CD14-positive monocyte (primary cell): ENCODE measurements around the gene NPR1. TPM values are rescaled to one million over a fixed set of nuclear protein-coding genes. Genes with fewer than 3 reads are reported as not detected.

Source experiments
- DNase-seq, 3 donors: peaks; one replicate each; pipeline ENCODE4 v3.0.0-alpha.2; 2011 to 2022
- H2AFZ ChIP-seq: 2 replicates; pipeline ENCODE4 v1.6.0; 2012; ENCODE audit warnings: mild to moderate bottlenecking, low read depth, low read length, inconsistent platforms; ENCODE audit not compliant: insufficient read depth, poor library complexity, severe bottlenecking
- H3K27ac ChIP-seq, 2 donors: 1 replicate in 1 of 2; 2 replicates in 1 of 2; pipeline ENCODE4 v1.5.1; 2012 to 2013; ENCODE audit warnings: low read length in 2 of 2, control low read depth in 1 of 2, inconsistent platforms in 1 of 2, low read depth in 1 of 2, mild to moderate bottlenecking in 1 of 2
- H3K27me3 ChIP-seq, 2 donors: one replicate each; pipeline versions ENCODE4 v1.6.0 to v1.6.1; 2011 to 2013; ENCODE audit warnings: low read length in 2 of 2; ENCODE audit not compliant: control insufficient read depth in 2 of 2, insufficient read depth in 2 of 2
- H3K36me3 ChIP-seq, 2 donors: replicated peaks in 1 of 2; 1 replicate in 1 of 2; 2 replicates in 1 of 2; pipeline versions ENCODE4 v1.5.1 to v1.6.1; 2012 to 2013; ENCODE audit warnings: low read length in 2 of 2, control low read depth in 1 of 2, inconsistent platforms in 1 of 2, mild to moderate bottlenecking in 1 of 2; ENCODE audit not compliant: insufficient read depth in 2 of 2, control insufficient read depth in 1 of 2
- H3K4me1 ChIP-seq, 2 donors: 1 replicate in 1 of 2; 2 replicates in 1 of 2; pipeline versions ENCODE4 v1.5.1 to v1.6.1; 2012 to 2013; ENCODE audit warnings: low read length in 2 of 2, control low read depth in 1 of 2, inconsistent platforms in 1 of 2, mild to moderate bottlenecking in 1 of 2, moderate library complexity in 1 of 2; ENCODE audit not compliant: insufficient read depth in 2 of 2, control insufficient read depth in 1 of 2
- H3K4me2 ChIP-seq: replicated peaks from 2 replicates; pipeline ENCODE3; 2012; ENCODE audit warnings: low read length, moderate library complexity, mild to moderate bottlenecking; ENCODE audit not compliant: poor library complexity, severe bottlenecking; ENCODE audit errors: extremely low read depth
- H3K4me3 ChIP-seq, 3 experiments: fragments of 200-600 bp in 1 of 3; sonication (generic) in 1 of 3; replicated peaks in 1 of 3; 1 replicate in 2 of 3; 2 replicates in 1 of 3; pipeline ENCODE4 v1.5.1; 2011 to 2013; ENCODE audit warnings: low read length in 3 of 3, mild to moderate bottlenecking in 3 of 3, control low read depth in 2 of 3, low read depth in 2 of 3, inconsistent platforms in 1 of 3, moderate library complexity in 1 of 3
- H3K79me2 ChIP-seq: 2 replicates; pipeline ENCODE4 v1.6.0; 2012; ENCODE audit warnings: mild to moderate bottlenecking, control low read depth, inconsistent platforms, low read length, moderate library complexity; ENCODE audit not compliant: insufficient read depth
- H3K9ac ChIP-seq: 2 replicates; pipeline ENCODE4 v1.6.0; 2017; ENCODE audit warnings: low read length, mild to moderate bottlenecking; ENCODE audit not compliant: insufficient read depth, poor library complexity, severe bottlenecking
- H3K9me3 ChIP-seq, 2 donors: replicated peaks in 1 of 2; 1 replicate in 1 of 2; 2 replicates in 1 of 2; pipeline versions ENCODE4 v1.5.1 to v1.6.1; 2012 to 2013; ENCODE audit warnings: low read length in 2 of 2, control low read depth in 1 of 2; ENCODE audit not compliant: control insufficient read depth in 1 of 2, insufficient read depth in 1 of 2
- H4K20me1 ChIP-seq: 2 replicates; pipeline ENCODE4 v1.6.0; 2012; ENCODE audit warnings: mild to moderate bottlenecking, low read length, control low read depth, moderate library complexity; ENCODE audit not compliant: insufficient read depth
- H3K27ac Mint-ChIP-seq, 7 donors: one replicate each; pipeline ENCODE4 v1.8.0; 2020; ENCODE audit warnings: mild to moderate bottlenecking in 7 of 7, mixed read lengths in 7 of 7, moderate library complexity in 6 of 7, inconsistent platforms in 2 of 7
- H3K27me3 Mint-ChIP-seq, 3 donors: one replicate each; pipeline ENCODE4 v1.8.0; 2021 to 2022; ENCODE audit warnings: low read depth in 3 of 3, mild to moderate bottlenecking in 3 of 3, mixed read lengths in 3 of 3, moderate library complexity in 3 of 3, inconsistent platforms in 1 of 3
- H3K36me3 Mint-ChIP-seq, 2 donors: one replicate each; pipeline ENCODE4 v1.8.0; 2020; ENCODE audit warnings: mixed read lengths in 2 of 2, inconsistent platforms in 1 of 2, mild to moderate bottlenecking in 1 of 2
- H3K4me1 Mint-ChIP-seq: one replicate; pipeline ENCODE4 v1.8.0; 2020; ENCODE audit warnings: mild to moderate bottlenecking, mixed read lengths
- H3K4me3 Mint-ChIP-seq, 2 donors: one replicate each; pipeline ENCODE4 v1.8.0; 2020; ENCODE audit warnings: mild to moderate bottlenecking in 2 of 2, mixed read lengths in 2 of 2, moderate library complexity in 1 of 2
- H3K9me3 Mint-ChIP-seq, 7 donors: one replicate each; pipeline ENCODE4 v1.8.0; 2020 to 2022; ENCODE audit warnings: mixed read lengths in 7 of 7, mild to moderate bottlenecking in 6 of 7, moderate library complexity in 6 of 7, inconsistent platforms in 2 of 7
- WGBS: methylation state at CpG from one replicate; pipeline ENCODE4 v1.1.5; 2013; ENCODE audit warnings: missing lambda C conversion rate; ENCODE audit not compliant: insufficient coverage; 5-methylcytosine and 5-hydroxymethylcytosine counted together
- intact Hi-C, 2 donors: fragments of 100-400 bp; cut with micrococcal nuclease; formaldehyde crosslinking; loops; one replicate each; pipeline versions ENCODE4 v1.15.0 to v1.15.1; 2023
- polyA plus RNA-seq, 3 donors: library from polyadenylated mRNA; depleted of rRNA in 1 of 3; unstranded in 2 of 3; stranded (reverse) in 1 of 3; fragments of 300-500 nt in 2 of 3; fragments of >200 nt in 1 of 3; fragmentation: Illumina TruSeq in 2 of 3; gene quantifications; 1 replicate in 2 of 3; 2 replicates in 1 of 3; pipeline ENCODE4 v1.2.3, GENCODE V29; 2012 to 2021
- TF ChIP-seq, protein P1 (sequence below): fragments of 200-600 bp; IDR thresholded peaks from one replicate; pipeline ENCODE4 v1.8.0; 2022; ENCODE audit warnings: antibody characterized with exemption, mild to moderate bottlenecking

NPR1 gene
- polyA plus RNA-seq, 3 donors, result not detected

DNA sequence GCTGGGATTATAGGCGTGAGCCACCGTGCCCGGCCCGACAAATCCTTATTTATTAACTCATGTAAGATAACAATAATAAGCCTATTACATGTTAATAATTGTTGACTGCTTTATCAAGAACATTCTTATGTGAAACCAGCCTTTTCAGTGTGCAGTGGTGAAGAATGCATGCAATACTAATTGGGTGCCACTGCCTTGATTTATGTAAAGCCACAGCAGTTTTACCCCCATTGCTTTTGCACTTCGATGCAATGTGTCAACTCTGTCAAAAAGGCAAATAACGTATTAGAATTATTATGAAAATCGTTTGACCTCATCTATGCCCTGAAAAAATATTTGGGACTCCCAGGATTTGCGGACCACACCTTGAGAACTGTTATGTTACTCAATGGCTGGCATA is 18.3 kb downstream of the NPR1 start:
- WGBS, result 100% methylated on average over 2 of the region's 8 CpGs
- Histone ChIP-seq H3K4me3 (no peak overlapping the region), H3K9me3 (no peaks in the 10 kb centered on the region), H3K27me3 (no peaks in the 10 kb centered on the region), H3K4me2 (no peak overlapping the region), H2AFZ (no peak overlapping the region), H3K36me3 (no peaks in the 10 kb centered on the region), H3K4me1 (peaks cover 12 to 13% of the 10 kb centered on the region in 2 donors), H3K9ac (no peak overlapping the region), H4K20me1 (no peaks in the 10 kb centered on the region), H3K79me2 (no peaks in the 10 kb centered on the region), H3K27ac (no peak overlapping the region)
- Mint-ChIP-seq H3K4me3 (no peak overlapping the region), H3K27ac (peak overlapping the region in 1 of 7 donors; percentile 65), H3K4me1 (peaks cover 13% of the 10 kb centered on the region), H3K27me3 (peaks cover 0 to 5% (median 0%) of the 10 kb centered on the region in 3 donors), H3K36me3 (no peaks in the 10 kb centered on the region), H3K9me3 (no peaks in the 10 kb centered on the region)
- no peak for DNase-seq
- intact Hi-C loops, result no loop called here
- TF ChIP-seq, protein P1, sequence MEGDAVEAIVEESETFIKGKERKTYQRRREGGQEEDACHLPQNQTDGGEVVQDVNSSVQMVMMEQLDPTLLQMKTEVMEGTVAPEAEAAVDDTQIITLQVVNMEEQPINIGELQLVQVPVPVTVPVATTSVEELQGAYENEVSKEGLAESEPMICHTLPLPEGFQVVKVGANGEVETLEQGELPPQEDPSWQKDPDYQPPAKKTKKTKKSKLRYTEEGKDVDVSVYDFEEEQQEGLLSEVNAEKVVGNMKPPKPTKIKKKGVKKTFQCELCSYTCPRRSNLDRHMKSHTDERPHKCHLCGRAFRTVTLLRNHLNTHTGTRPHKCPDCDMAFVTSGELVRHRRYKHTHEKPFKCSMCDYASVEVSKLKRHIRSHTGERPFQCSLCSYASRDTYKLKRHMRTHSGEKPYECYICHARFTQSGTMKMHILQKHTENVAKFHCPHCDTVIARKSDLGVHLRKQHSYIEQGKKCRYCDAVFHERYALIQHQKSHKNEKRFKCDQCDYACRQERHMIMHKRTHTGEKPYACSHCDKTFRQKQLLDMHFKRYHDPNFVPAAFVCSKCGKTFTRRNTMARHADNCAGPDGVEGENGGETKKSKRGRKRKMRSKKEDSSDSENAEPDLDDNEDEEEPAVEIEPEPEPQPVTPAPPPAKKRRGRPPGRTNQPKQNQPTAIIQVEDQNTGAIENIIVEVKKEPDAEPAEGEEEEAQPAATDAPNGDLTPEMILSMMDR, result no peak

DNA sequence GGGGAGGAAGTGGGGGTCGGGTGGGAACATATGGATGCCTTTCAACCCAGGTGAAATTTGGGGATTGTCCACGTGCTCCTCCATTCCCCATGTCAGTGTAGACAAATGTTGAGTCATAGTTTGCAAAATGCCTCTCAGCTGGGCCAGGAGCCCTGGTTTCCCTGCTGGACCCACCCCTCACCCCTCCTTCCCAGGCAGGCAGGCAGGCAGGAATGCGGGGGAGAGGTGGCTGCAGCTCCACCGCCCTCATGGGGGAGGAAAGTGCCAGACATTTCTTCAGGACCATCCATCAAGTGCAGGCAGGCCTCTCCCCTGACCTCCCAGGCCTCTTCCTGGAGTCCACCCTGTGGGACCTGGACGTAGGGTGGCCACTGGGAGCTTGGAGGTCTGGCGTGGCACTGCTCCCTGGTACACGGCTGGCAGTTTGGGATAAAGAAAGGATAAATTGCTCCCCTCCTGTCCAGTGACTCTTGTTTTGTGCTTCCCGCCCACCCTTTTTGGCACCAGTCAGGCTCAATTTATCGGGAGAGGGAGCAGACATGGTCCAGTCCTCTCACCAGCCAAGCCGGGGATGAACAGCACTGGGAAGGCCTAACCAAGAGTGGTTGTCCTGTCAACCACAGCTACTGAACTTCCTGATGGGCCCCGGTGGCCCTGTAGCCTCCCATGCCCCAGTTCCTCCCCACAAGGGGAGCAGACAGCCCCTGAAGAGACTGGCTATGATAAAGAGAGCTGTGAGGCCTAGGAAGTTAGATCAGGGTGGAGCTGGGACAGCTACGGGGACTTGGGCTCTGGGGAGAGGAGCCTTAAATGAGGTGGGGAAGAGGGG is 18.9 kb downstream of the NPR1 start:
- Histone ChIP-seq H3K4me3 (peak overlapping the region; percentile 51 to 83 (median 56)), H3K4me2 (peak overlapping the region; percentile 93), H3K9ac (peak overlapping the region; percentile 76), H4K20me1 (no peaks in the 10 kb centered on the region), H2AFZ (peak overlapping the region; percentile 100), H3K9me3 (no peaks in the 10 kb centered on the region), H3K36me3 (no peaks in the 10 kb centered on the region), H3K27ac (peak overlapping the region in 1 of 2 donors; percentile 65), H3K79me2 (no peaks in the 10 kb centered on the region), H3K27me3 (no peaks in the 10 kb centered on the region), H3K4me1 (peaks cover 12 to 13% of the 10 kb centered on the region in 2 donors)
- no peak for DNase-seq
- WGBS, result 84% methylated on average over 7 of the region's 12 CpGs
- H3K36me3 Mint-ChIP-seq, result no peaks in the 10 kb centered on the region
- peak overlapping the region; percentile 76 to 93 for H3K4me3 Mint-ChIP-seq
- H3K4me1 Mint-ChIP-seq, result peaks cover 16% of the 10 kb centered on the region
- intact Hi-C loops, result no loop called here
- peaks cover 0 to 5% (median 0%) of the 10 kb centered on the region in 3 donors for H3K27me3 Mint-ChIP-seq
- H3K27ac Mint-ChIP-seq, result peak overlapping the region in 5 of 7 donors; percentile 25 to 68 (median 57)
- TF ChIP-seq, protein P1, result no peak
- H3K9me3 Mint-ChIP-seq, result no peaks in the 10 kb centered on the region
